HL-60 (cell line): ENCODE data around the gene KMT5B.

Experiments
- DNase-seq, 2 experiments: peaks; one replicate each; pipeline ENCODE4 v3.0.0-alpha.2; 2010 to 2020; ENCODE audit warnings: low read depth in 1 of 2, low spot score in 1 of 2
- H3K27ac ChIP-seq: fragments of 250-450 bp; sonication (Bioruptor Pico); replicated peaks from 2 replicates; pipeline ENCODE4 v1.5.1; 2020; ENCODE audit warnings: mild to moderate bottlenecking, moderate library complexity
- H3K27me3 ChIP-seq: fragments of 250-450 bp; sonication (Bioruptor Pico); 2 replicates; pipeline ENCODE4 v1.5.1; 2021; ENCODE audit warnings: mild to moderate bottlenecking, moderate library complexity; ENCODE audit not compliant: insufficient read depth, poor library complexity, severe bottlenecking
- H3K4me3 ChIP-seq: replicated peaks from 2 replicates; pipeline ENCODE4 v1.5.1; 2011; ENCODE audit warnings: mild to moderate bottlenecking, control low read depth, low read length; ENCODE audit not compliant: insufficient read depth
- GABPA ChIP-seq: IDR thresholded peaks from 2 replicates; pipeline ENCODE4 v1.6.1; 2012; ENCODE audit warnings: low read depth
- POLR2AphosphoS5 ChIP-seq: IDR thresholded peaks from 2 replicates; pipeline ENCODE4 v1.6.1; 2012; ENCODE audit warnings: low read depth
- SPI1 ChIP-seq: IDR thresholded peaks from 2 replicates; pipeline ENCODE4 v1.6.1; 2012; ENCODE audit warnings: low read depth, mild to moderate bottlenecking, borderline replicate concordance
- long read RNA-seq: library from polyadenylated mRNA; unstranded; transcript quantifications from one replicate; pipeline ENCODE4 v2.0.0, GENCODE V29; 2020
- TF ChIP-seq, protein P1 (sequence below): IDR thresholded peaks from 2 replicates; pipeline ENCODE4 v1.6.1; 2012; ENCODE audit warnings: low read depth; ENCODE audit not compliant: insufficient replicate concordance
- TF ChIP-seq, protein P2 (sequence below): IDR thresholded peaks from one replicate; pipeline ENCODE4 v1.5.1; 2011; ENCODE audit warnings: low read length, control low read depth, inconsistent platforms; ENCODE audit not compliant: insufficient read depth

The KMT5B gene
- long read RNA-seq, partial matches to known transcripts, result 9 of 17 reads
- long read RNA-seq, other reads (novel, unspliced or antisense), result 8 of 17 reads

GRCh38 chr11:68213135-68213515 lies at the start of gene KMT5B:
Gene KMT5B, minus strand, starts transcription at chr11:68213296. Its CDS starts 23,220 bp downstream, at chr11:68190076.
- Histone ChIP-seq H3K4me3 (peak within 1 kb of the TSS; percentile 95), H3K27ac (peak within 1 kb of the TSS; percentile 84), H3K27me3 (peaks cover 16% of the 10 kb centered on the region)
- TF ChIP-seq POLR2AphosphoS5 (no peak), GABPA (no peak), SPI1 (no peak)
- TF ChIP-seq, protein P1, sequence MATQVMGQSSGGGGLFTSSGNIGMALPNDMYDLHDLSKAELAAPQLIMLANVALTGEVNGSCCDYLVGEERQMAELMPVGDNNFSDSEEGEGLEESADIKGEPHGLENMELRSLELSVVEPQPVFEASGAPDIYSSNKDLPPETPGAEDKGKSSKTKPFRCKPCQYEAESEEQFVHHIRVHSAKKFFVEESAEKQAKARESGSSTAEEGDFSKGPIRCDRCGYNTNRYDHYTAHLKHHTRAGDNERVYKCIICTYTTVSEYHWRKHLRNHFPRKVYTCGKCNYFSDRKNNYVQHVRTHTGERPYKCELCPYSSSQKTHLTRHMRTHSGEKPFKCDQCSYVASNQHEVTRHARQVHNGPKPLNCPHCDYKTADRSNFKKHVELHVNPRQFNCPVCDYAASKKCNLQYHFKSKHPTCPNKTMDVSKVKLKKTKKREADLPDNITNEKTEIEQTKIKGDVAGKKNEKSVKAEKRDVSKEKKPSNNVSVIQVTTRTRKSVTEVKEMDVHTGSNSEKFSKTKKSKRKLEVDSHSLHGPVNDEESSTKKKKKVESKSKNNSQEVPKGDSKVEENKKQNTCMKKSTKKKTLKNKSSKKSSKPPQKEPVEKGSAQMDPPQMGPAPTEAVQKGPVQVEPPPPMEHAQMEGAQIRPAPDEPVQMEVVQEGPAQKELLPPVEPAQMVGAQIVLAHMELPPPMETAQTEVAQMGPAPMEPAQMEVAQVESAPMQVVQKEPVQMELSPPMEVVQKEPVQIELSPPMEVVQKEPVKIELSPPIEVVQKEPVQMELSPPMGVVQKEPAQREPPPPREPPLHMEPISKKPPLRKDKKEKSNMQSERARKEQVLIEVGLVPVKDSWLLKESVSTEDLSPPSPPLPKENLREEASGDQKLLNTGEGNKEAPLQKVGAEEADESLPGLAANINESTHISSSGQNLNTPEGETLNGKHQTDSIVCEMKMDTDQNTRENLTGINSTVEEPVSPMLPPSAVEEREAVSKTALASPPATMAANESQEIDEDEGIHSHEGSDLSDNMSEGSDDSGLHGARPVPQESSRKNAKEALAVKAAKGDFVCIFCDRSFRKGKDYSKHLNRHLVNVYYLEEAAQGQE, result no peak
- TF ChIP-seq, protein P2, sequence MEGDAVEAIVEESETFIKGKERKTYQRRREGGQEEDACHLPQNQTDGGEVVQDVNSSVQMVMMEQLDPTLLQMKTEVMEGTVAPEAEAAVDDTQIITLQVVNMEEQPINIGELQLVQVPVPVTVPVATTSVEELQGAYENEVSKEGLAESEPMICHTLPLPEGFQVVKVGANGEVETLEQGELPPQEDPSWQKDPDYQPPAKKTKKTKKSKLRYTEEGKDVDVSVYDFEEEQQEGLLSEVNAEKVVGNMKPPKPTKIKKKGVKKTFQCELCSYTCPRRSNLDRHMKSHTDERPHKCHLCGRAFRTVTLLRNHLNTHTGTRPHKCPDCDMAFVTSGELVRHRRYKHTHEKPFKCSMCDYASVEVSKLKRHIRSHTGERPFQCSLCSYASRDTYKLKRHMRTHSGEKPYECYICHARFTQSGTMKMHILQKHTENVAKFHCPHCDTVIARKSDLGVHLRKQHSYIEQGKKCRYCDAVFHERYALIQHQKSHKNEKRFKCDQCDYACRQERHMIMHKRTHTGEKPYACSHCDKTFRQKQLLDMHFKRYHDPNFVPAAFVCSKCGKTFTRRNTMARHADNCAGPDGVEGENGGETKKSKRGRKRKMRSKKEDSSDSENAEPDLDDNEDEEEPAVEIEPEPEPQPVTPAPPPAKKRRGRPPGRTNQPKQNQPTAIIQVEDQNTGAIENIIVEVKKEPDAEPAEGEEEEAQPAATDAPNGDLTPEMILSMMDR, result no peak
- no peak for DNase-seq

DNA sequence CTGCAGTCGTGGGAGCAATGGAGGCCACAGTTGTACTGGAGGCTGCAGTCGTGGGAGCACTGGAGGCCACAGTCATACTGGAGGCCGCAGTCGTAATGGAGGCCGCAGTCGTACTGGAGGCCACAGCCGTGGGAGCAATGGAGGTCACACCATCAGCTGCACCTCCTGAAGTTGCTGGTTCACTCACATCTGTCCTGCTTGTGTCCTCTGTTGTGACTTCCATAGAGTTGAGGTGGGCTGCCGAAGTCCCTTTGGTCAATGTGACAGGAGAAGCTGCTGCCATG lies 49.4 kb upstream of the KMT5B start:
- no peak for DNase-seq

GRCh38 chr11:68261749-68262543 lies 48.9 kb upstream of the KMT5B start:
- Histone ChIP-seq H3K4me3 (no peak overlapping the region), H3K27ac (no peak overlapping the region), H3K27me3 (no peaks in the 10 kb centered on the region)
- DNase-seq, result no peak
- TF ChIP-seq, protein P2, result no peak
- TF ChIP-seq SPI1, result no peak
- TF ChIP-seq, protein P1, result no peak
- no peak for TF ChIP-seq POLR2AphosphoS5
- TF ChIP-seq GABPA, result no peak

More for the DNA sequence above, 49.4 kb upstream of the KMT5B start:
- TF ChIP-seq, protein P2, result no peak
- Histone ChIP-seq H3K27me3 (no peaks in the 10 kb centered on the region), H3K27ac (no peak overlapping the region), H3K4me3 (no peak overlapping the region)

- no peak overlapping the region for H3K4me3 ChIP-seq
- no peak for DNase-seq
- H3K27ac ChIP-seq, result no peak overlapping the region
- no peaks in the 10 kb centered on the region for H3K27me3 ChIP-seq
- no peak for TF ChIP-seq GABPA
- TF ChIP-seq, protein P1, result no peak
These were observed 47.9 kb upstream of the KMT5B start for GRCh38 chr11:68261006-68261405.
